Colonic mucosa (tissue), 4 donors: Measurements from ENCODE around the gene ANKS1B. TPM values are rescaled to one million over a fixed set of nuclear protein-coding genes. Genes with fewer than 3 reads are reported as not detected.

ENCODE experiments used
- DNase-seq: peaks from one replicate; pipeline ENCODE4 v3.0.0-alpha.2; 2020
- H3K27ac ChIP-seq: fragments of 200-600 bp; one replicate; pipeline ENCODE4 v1.8.0; 2021
- H3K27me3 ChIP-seq: fragments of 200-600 bp; one replicate; pipeline ENCODE4 v1.8.0; 2021
- H3K36me3 ChIP-seq: fragments of 200-600 bp; one replicate; pipeline ENCODE4 v1.8.0; 2021
- H3K4me1 ChIP-seq: fragments of 200-600 bp; one replicate; pipeline ENCODE4 v1.8.0; 2021; ENCODE audit warnings: mild to moderate bottlenecking
- H3K4me3 ChIP-seq: fragments of 200-600 bp; one replicate; pipeline ENCODE4 v1.8.0; 2021
- H3K9ac ChIP-seq, 2 donors: one replicate each; pipeline ENCODE4 v1.7.0; 2013; ENCODE audit warnings: control low read depth in 2 of 2, low read depth in 2 of 2, low read length in 2 of 2
- H3K9me3 ChIP-seq: fragments of 200-600 bp; one replicate; pipeline ENCODE4 v1.8.0; 2021
- intact Hi-C: fragments of 100-400 bp; cut with DNase I; formaldehyde crosslinking; loops from one replicate; pipeline ENCODE4 v1.14.1; 2022
- total RNA-seq, 2 donors: library from RNA; stranded (reverse); fragmentation: NEBNext Ultra II Directional in 1 of 2; extraction: Animal tissue kit (Norgen Biotek cat#: 25700) in 1 of 2; gene quantifications; one replicate each; pipeline ENCODE4 v1.2.1, GENCODE V29; 2021
- TF ChIP-seq, protein P1 (sequence below): fragments of 200-600 bp; IDR thresholded peaks from one replicate; pipeline ENCODE4 v1.8.0; 2022; ENCODE audit warnings: antibody characterized with exemption, mild to moderate bottlenecking
- donor health status: healthy.
- donor health status: DM: no; HTN: no; CAD: no.
- donor health status: DM: no; HTN: no; CAD: no.

The ANKS1B gene
- total RNA-seq, 2 donors from 2014 or later = 1.7 to 3.3 TPM

DNA sequence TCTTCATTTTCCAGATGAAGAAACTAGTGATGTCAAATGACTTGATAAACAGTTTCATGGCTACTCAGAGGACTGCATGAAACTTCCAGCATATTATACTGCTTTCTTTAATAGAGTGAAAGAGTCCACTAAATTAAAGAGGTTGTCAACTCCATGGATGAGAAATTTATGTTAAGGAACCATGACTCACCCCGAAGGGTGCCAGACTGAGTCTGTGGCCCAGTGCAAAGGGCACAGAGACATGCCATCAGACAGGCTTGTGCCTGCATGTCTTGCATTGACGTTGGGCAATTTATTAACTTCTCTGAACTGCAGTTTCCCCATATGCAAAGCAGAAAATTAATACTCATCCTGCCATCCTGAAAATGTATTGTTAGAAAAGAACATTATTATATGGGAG, 957.3 kb downstream of the ANKS1B start:
- no peaks in the 10 kb centered on the region for H3K9me3 ChIP-seq
- no peaks in the 10 kb centered on the region for H3K36me3 ChIP-seq
- no peak overlapping the region for H3K9ac ChIP-seq
- TF ChIP-seq, protein P1, sequence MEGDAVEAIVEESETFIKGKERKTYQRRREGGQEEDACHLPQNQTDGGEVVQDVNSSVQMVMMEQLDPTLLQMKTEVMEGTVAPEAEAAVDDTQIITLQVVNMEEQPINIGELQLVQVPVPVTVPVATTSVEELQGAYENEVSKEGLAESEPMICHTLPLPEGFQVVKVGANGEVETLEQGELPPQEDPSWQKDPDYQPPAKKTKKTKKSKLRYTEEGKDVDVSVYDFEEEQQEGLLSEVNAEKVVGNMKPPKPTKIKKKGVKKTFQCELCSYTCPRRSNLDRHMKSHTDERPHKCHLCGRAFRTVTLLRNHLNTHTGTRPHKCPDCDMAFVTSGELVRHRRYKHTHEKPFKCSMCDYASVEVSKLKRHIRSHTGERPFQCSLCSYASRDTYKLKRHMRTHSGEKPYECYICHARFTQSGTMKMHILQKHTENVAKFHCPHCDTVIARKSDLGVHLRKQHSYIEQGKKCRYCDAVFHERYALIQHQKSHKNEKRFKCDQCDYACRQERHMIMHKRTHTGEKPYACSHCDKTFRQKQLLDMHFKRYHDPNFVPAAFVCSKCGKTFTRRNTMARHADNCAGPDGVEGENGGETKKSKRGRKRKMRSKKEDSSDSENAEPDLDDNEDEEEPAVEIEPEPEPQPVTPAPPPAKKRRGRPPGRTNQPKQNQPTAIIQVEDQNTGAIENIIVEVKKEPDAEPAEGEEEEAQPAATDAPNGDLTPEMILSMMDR = no peak
- intact Hi-C loops = no loop called here
- H3K27me3 ChIP-seq = no peaks in the 10 kb centered on the region
- H3K4me3 ChIP-seq = no peak overlapping the region
- no peak overlapping the region for H3K27ac ChIP-seq
- no peaks in the 10 kb centered on the region for H3K4me1 ChIP-seq
- no peak for DNase-seq

DNA sequence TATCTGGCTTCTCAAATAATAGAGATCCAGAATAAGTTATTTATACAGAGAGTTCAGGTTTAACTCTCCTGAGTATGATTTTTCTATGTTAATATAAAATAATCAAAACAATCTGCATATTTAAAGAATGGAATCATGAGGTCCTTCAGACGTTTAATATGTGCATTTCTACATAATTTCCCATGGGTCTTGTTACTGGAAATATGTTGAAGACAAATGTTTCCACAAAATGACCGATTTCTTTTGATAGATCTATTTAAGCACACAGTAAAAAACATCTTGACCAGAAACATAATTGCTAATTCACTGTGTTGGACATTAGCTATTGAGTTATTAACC, 957.7 kb downstream of the ANKS1B start:
- no peak overlapping the region for H3K4me3 ChIP-seq
- TF ChIP-seq, protein P1 = no peak
- H3K36me3 ChIP-seq = no peaks in the 10 kb centered on the region
- H3K27me3 ChIP-seq = no peaks in the 10 kb centered on the region
- H3K9me3 ChIP-seq = no peaks in the 10 kb centered on the region
- intact Hi-C loops = no loop called here
- DNase-seq = no peak
- H3K4me1 ChIP-seq = no peaks in the 10 kb centered on the region
- H3K27ac ChIP-seq = no peak overlapping the region
- H3K9ac ChIP-seq = no peak overlapping the region

GRCh38 chr12:99026332-99027054, 958.2 kb downstream of the ANKS1B start:
- Histone ChIP-seq H3K27me3 (no peaks in the 10 kb centered on the region), H3K9ac (no peak overlapping the region), H3K9me3 (no peaks in the 10 kb centered on the region), H3K27ac (no peak overlapping the region), H3K4me3 (no peak overlapping the region), H3K36me3 (no peaks in the 10 kb centered on the region), H3K4me1 (no peaks in the 10 kb centered on the region)
- intact Hi-C loops = no loop called here
- TF ChIP-seq, protein P1 = no peak
- DNase-seq = no peak

DNA sequence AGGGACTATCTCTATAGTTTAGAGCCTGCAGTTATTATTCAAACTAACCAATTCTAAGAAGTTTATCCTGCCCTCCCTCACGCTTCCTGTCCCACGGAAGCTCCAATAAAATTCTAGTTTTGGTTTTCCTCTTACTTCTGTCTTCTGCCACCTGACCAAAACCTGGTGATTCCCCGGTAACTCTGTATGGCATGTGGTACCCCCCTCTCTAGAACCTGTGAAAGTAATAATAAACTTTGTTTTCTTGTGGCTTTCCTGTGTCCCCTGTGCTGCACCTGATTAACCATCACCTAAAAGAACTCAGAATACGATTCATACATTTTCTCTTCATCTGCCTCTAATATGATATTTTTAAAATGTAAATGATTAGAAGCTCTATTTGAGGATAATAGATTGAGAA, 959.9 kb downstream of the ANKS1B start:
- intact Hi-C loops = no loop called here
- TF ChIP-seq, protein P1 = no peak

GRCh38 chr12:99024191-99024590, 960.5 kb downstream of the ANKS1B start:
- no peak overlapping the region for H3K9ac ChIP-seq
- H3K27me3 ChIP-seq = no peaks in the 10 kb centered on the region
- no peak overlapping the region for H3K4me3 ChIP-seq
- H3K9me3 ChIP-seq = no peaks in the 10 kb centered on the region
- intact Hi-C loops = no loop called here
- H3K4me1 ChIP-seq = no peaks in the 10 kb centered on the region
- no peak for DNase-seq
- H3K27ac ChIP-seq = no peak overlapping the region
- no peaks in the 10 kb centered on the region for H3K36me3 ChIP-seq
- TF ChIP-seq, protein P1 = no peak

More for the DNA sequence above, 959.9 kb downstream of the ANKS1B start:
- no peaks in the 10 kb centered on the region for H3K9me3 ChIP-seq
- H3K4me3 ChIP-seq = no peak overlapping the region
- no peaks in the 10 kb centered on the region for H3K4me1 ChIP-seq
- no peak for DNase-seq
- H3K27ac ChIP-seq = no peak overlapping the region
- no peak overlapping the region for H3K9ac ChIP-seq
- H3K36me3 ChIP-seq = no peaks in the 10 kb centered on the region
- no peaks in the 10 kb centered on the region for H3K27me3 ChIP-seq
